ENCODE measurements around the gene TUSC7. TPM values are rescaled to one million over a fixed set of nuclear protein-coding genes. Genes with fewer than 3 reads are reported as not detected.

The TUSC7 gene
- total and polyA plus RNA-seq, 7 donors = not detected

DNA sequence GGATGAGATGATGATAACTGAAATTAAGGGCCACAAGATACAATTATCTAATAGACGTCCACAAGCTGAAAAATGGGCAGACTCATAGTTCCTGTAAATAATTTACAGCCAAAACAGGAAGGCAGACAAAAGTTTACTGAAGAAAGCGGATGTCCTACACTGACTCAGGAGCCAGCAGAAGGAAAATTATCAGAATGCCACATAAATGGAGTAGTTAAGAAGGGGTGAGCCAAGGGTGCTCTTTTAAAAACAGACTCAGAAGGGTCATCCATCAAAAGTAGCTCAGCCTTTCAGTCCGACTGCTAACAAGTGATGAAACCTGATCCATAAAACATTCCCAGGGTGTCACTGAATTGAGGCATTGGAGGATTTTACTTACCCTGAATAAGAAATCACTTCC is 39.8 kb downstream of the TUSC7 start:
- H3K36me3 ChIP-seq = no peaks in the 10 kb centered on the region
- H3K4me3 ChIP-seq = no peak overlapping the region
- WGBS, 2 donors = 4 to 19% methylated on average over 3 of the region's 3 CpGs
- intact Hi-C loops (cut with DNase I) = no loop called here
- no peak for DNase-seq
- TF ChIP-seq POLR2A (IDR thresholded peaks at IDR 0.05) (no peak), EP300 (IDR thresholded peaks at IDR 0.05) (no peak), POLR2AphosphoS5 (IDR thresholded peaks at IDR 0.05) (no peak)
- TF ChIP-seq, protein P1, sequence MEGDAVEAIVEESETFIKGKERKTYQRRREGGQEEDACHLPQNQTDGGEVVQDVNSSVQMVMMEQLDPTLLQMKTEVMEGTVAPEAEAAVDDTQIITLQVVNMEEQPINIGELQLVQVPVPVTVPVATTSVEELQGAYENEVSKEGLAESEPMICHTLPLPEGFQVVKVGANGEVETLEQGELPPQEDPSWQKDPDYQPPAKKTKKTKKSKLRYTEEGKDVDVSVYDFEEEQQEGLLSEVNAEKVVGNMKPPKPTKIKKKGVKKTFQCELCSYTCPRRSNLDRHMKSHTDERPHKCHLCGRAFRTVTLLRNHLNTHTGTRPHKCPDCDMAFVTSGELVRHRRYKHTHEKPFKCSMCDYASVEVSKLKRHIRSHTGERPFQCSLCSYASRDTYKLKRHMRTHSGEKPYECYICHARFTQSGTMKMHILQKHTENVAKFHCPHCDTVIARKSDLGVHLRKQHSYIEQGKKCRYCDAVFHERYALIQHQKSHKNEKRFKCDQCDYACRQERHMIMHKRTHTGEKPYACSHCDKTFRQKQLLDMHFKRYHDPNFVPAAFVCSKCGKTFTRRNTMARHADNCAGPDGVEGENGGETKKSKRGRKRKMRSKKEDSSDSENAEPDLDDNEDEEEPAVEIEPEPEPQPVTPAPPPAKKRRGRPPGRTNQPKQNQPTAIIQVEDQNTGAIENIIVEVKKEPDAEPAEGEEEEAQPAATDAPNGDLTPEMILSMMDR (IDR thresholded peaks at IDR 0.05) = no peak
- no peaks in the 10 kb centered on the region for H3K9me3 ChIP-seq
- H3K4me1 ChIP-seq = no peaks in the 10 kb centered on the region
- no peaks in the 10 kb centered on the region for H3K27me3 ChIP-seq
- H3K27ac ChIP-seq = no peak overlapping the region

DNA sequence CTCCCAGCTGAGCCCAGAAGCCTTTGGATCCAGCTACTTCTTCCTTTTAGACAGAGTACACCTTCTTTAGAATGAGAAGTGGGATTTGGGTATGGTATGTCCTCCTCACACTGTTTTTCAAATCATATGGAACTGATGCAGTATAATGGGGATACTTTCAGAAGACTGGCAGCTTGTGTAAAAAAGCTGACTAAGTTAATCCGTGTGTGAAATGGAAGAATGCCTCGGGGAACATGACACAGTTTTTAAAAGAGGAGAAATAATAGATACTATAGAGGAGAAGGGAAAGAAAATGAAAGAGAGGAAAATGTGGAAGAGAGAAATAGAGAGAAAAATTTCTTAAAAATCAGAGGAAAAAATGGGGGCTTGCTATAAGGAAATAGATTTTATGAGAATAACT is 47.7 kb downstream of the TUSC7 start:
- no peaks in the 10 kb centered on the region for H3K36me3 ChIP-seq
- no peaks in the 10 kb centered on the region for H3K9me3 ChIP-seq
- TF ChIP-seq, protein P1 (IDR thresholded peaks at IDR 0.05) = no peak
- TF ChIP-seq EP300 (IDR thresholded peaks at IDR 0.05) (no peak), POLR2A (IDR thresholded peaks at IDR 0.05) (no peak), POLR2AphosphoS5 (IDR thresholded peaks at IDR 0.05) (no peak)
- no peaks in the 10 kb centered on the region for H3K27me3 ChIP-seq
- no peak overlapping the region for H3K4me3 ChIP-seq
- H3K27ac ChIP-seq = no peak overlapping the region
- no peak for DNase-seq
- 44 to 62% methylated on average over 2 of the region's 2 CpGs for WGBS, 2 donors
- H3K4me1 ChIP-seq = no peaks in the 10 kb centered on the region
- intact Hi-C loops (cut with DNase I) = loop anchor here (5.0 kb wide), 1 partner anchor 935 kb away; no protein-coding TSS in a partner anchor

DNA sequence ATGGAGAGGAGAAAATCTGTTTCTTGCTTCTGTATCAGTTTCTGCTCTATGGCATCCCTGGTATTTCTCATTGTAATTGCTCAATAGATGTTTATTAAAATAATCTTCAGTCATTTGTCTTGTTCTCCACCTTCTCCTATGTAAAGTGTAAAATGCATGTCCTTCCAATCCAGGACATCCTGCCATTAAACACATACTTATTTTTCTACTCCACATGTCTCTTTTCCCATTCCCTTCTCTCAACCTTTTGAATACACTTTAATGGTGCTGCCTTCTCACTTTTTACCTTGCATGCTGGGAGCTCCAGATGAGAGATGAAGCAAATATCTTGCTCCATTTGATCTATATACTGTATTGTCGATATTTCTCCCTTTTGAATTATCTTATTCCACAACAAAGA is 49.7 kb downstream of the TUSC7 start:
- intact Hi-C loops (cut with DNase I) = loop anchor here (2.0 to 5.0 kb wide), 2 partner anchors 619 to 937 kb away; no protein-coding TSS in a partner anchor
- H3K4me1 ChIP-seq = no peaks in the 10 kb centered on the region
- no peak overlapping the region for H3K27ac ChIP-seq
- H3K9me3 ChIP-seq = no peaks in the 10 kb centered on the region
- 75 to 88% methylated on average over 1 of the region's 1 CpG for WGBS, 2 donors
- H3K36me3 ChIP-seq = no peaks in the 10 kb centered on the region
- TF ChIP-seq, protein P1 (IDR thresholded peaks at IDR 0.05) = no peak
- no peak for TF ChIP-seq POLR2AphosphoS5 (IDR thresholded peaks at IDR 0.05)
- TF ChIP-seq EP300 (IDR thresholded peaks at IDR 0.05) = no peak
- TF ChIP-seq POLR2A (IDR thresholded peaks at IDR 0.05) = no peak
- H3K27me3 ChIP-seq = no peaks in the 10 kb centered on the region
- H3K4me3 ChIP-seq = no peak overlapping the region
- DNase-seq = no peak
